SIG-M5 treated with dmso at 0.1 percent for 504 hours (cell line): ENCODE results near the gene C21orf58.

Experiments used
- DNase-seq: peaks from one replicate; lab custom pipeline; 2025; ENCODE audit not compliant: unreplicated experiment; lab: John Stamatoyannopoulos, UW

Gene C21orf58

GRCh38 chr21:46297338-46298271, 26.1 kb downstream of the C21orf58 start:
- DNase-seq: no peak

- no peak for DNase-seq
These were observed 27.5 kb downstream of the C21orf58 start for GRCh38 chr21:46295996-46296752.

DNA sequence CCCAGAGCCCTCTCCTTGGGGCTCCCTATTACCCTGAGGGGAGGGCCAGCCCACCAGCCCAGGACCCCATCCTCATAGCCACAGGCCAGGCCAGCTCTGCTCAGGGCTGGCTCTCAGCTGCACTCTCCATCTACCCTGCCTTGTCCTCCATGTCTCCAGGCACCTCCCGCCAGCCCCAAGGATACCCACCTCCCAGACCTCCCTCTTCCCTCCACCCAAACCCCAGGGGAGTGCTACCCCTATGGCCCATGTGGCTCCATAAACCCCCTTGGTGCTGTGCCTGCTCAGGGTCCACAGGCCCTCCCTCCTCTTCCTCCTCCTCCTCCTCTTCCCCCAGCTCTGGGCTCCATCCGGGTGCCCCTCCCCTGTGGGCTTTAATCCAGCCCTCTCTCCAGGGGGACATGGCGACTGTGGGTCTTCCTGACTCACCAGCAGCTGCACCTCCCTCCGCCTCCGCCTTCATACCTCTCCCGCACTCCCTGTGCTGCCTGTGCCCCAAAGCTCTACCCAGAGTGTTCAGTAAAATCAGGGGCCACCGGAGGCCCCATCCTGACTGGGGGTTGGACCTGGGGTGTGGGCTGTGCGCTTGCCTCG, 28.4 kb downstream of the C21orf58 start:
- DNase-seq: no peak

GRCh38 chr21:46294647-46295176, 29.0 kb downstream of the C21orf58 start:
- DNase-seq: no peak

GRCh38 chr21:46291561-46291960, 32.1 kb downstream of the C21orf58 start:
- no peak for DNase-seq

DNA sequence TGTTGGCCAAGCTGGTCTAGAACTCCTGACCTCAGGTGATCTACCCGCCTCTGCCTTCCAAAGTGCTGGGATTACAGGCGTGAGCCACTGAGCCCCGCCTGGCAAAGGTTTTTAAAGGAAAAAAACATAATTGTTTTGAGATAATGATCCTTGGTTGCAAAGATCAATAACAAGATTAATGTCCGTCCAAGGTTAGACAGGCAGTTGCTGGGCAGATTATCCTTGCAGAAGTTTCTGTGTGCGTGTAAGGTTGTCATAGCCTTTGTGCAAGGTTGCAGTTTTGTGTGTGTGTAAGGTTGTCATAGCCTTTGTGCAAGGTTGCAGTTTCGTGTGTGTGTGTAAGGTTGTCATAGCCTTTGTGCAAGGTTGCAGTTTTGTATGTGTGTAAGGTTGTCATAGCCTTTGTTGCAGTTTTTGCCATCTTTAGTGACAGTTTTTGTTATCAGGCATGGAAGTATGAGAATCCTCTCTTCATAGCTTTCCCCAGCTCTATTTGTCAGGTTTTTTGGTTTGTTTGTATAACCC, 34.0 kb downstream of the C21orf58 start:
- DNase-seq: no peak

DNA sequence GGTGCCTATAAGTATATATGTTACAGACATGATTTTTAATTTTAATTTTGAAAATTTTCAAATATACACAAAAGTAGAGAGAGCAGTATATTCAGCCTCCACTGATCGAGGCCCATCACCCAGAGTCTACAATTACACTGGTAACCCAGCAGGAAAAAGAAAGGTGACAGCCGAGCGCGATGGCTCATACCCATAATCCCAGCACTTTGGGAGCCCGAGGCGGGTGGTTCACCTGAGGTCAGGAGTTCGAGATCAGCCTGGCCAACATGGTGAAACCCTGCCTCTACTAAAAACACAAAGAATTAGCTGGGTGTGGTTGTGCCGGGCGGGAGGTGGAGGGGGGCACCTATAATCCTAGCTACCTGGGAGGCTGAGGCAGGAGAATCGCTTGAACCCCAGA, 36.1 kb downstream of the C21orf58 start:
- no peak for DNase-seq

GRCh38 chr21:46286648-46287002, 37.0 kb downstream of the C21orf58 start:
- no peak for DNase-seq

DNA sequence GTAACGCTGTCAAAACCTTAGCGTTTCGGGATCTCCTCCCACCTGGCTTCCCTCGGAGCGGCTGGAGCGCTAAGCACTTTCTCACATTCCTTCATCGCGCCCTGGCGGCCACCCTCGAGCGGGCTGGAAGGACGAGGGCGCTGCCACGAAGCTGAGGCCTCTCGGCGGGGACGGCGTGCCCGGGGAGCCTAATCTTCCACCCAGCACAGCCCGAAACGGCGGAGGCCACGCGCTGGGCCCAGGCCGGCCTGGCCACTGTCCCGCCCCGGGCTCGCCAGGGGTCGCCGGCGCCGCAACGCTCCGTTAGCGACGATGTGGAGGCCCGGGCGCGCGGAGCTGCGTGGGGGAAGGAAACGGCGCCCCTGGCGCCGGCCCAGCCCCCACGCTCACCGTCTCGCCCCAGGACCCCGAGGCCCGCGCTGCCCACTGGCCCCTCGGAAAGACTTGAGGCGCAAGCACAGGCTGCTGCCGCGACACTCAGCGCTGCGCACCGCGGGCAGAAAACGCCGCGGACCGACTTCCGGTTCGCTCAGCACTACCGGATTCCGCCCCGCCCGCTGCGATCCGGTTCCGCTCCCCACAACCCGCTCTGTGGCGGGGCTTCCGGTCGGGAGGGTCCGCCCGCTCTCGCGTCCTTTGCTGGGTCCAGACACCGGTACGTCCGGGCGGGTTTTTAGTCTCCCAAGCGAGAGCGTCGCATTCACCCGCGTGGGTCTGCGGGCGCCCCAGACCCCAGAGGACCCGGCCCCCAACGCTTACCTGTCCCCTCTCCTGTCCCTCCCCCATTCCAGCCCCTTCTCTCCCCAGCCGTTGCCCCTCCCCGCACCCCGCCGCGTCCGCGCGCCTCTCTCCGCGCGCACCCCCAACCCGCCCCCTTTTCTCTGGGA, 37.7 kb downstream of the C21orf58 start, which contains the start of gene YBEY:
Gene YBEY (plus strand): TSS at position 582 of the 887 bp plus-strand sequence. CDS start 572 bp downstream, outside the sequence.
- peak; percentile 88 for DNase-seq

- no peak for DNase-seq
These were observed 38.4 kb downstream of the C21orf58 start, which contains the start of gene MCM3AP for GRCh38 chr21:46285206-46285661. MCM3AP (minus strand) TSS chr21:46285611; CDS start chr21:46285286, 325 bp downstream.

- DNase-seq: no peak
These were observed 38.9 kb downstream of the C21orf58 start for GRCh38 chr21:46284733-46285132.

DNA sequence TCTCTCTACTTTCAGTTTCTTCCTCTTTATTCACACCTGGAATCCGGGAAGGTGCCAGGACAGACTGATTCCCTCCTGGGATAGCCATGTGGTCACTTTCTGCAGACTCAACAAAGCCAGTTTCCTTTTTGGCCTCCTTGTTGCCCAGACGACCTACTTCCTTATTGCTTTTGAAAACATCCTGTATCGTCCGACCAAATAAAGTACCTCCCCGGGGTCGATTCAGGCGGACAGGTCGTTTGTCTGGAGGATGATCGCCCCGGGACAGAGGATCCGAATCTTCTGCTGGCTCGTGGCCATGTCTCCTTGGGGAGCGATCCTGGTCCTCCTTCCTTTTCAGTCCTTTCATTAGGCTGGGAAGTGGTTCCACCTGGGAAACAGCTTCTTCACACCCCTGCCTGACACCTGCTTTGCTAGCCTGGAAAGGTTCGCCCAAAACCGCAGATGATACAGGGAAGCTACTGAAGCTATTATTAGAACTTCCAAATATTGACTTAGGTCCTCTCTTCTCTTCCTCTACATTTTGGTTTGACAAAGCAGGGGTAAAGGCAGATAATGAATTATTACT, 39.5 kb downstream of the C21orf58 start:
- DNase-seq: peak; percentile 43

GRCh38 chr21:46274797-46275390, 48.8 kb downstream of the C21orf58 start:
- DNase-seq: no peak

GRCh38 chr21:46273341-46273740, 50.3 kb downstream of the C21orf58 start:
- no peak for DNase-seq

DNA sequence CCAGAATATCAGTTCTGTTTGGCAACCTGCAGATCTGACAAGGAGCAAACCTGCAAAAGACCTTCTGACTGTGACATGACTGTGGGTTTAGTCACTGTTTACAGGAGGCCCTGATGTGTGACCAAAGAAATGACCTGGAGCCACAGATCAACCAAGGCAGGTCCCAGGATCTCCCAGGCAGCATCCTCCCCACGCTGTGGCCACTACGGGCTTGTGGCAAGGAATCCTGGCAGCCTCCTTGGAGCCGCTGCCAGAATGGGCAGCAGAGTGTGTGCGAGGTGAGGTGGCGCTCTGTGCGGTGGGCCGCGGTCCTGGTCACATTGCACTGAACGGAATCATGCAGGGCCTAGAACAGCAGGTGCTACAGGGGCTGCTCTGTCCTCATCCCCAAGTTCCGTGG, 54.2 kb downstream of the C21orf58 start:
- no peak for DNase-seq

- no peak for DNase-seq
These were observed 55.3 kb downstream of the C21orf58 start for GRCh38 chr21:46268371-46268770.

- no peak for DNase-seq
These were observed 56.7 kb downstream of the C21orf58 start for GRCh38 chr21:46266946-46267345.

DNA sequence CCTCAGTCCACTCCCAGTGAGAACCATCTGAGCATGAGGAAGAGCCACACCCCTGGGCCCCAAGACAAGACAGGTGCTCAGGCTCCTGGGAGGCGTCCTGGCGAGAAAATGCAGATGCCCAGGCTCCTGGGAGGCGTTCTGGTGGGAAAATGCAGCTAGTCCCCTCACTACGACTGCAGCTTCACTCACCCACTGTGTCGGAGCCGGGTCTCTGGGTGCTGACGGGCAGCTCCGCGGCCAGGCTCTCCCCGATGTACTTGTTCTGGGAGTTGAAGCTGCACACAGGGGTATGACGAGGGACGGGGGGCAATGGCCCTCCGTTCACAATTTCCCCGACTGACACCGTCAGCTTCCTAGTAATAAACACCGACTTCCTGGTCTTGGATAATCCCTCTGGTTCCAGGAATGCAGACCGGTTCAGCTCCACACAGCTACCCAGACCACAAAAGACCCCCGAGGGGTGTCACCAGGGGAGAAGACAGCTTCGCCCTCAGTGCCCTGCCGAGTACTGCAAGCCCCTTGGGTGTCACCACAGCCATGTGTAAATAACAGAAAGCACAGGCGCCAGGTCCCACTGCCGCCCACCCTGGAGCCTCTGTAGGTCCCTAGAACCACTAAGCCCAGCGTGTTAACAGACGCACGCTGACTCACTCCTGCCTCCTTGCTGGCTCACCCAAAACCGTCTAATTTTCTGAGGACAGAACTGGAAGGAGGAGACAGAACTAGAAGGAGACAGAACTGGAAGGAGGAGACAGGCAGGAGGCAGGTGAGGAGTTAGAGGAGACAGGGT, 57.7 kb downstream of the C21orf58 start:
- no peak for DNase-seq
